ENCODE results near the gene WDR38.

Gene WDR38

DNA sequence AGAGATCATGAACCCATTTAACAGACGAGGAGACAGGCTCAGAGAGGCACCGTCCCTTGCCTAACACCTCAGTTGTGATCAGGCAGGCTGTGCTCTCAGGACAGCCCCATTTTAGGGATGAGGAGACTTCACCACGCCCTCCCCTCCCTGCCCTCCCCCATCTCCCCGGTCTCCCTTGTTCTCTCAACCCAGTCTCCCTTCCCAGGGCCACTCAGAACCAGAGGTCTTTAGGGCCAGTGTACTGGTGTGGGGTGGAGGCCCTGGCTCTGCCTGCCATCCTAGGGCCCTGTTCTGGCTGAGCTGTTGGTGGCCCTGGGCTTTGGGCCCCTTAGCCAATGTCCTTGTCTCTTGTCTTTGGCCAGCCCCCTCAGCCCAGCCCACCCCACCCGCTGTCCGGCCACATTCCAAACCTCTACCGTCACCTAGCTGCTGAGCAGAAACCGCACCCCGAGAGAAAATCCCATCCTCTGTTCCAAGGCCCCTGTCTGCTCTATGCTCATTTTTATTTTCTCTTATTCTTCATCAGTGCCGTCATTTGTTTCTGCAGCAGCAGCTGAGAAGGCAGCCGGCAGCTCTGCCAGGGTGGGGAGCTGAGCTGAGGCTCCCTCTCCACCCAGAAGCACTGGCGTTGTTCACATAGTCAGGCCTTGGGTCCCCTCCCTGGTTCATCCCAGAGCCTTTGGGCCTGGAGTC lies 42.5 kb upstream of the WDR38 start:
- no peak overlapping the region for H3K4me3 ChIP-seq (ENCODE audit: low read length)
- TF ChIP-seq, protein P1, sequence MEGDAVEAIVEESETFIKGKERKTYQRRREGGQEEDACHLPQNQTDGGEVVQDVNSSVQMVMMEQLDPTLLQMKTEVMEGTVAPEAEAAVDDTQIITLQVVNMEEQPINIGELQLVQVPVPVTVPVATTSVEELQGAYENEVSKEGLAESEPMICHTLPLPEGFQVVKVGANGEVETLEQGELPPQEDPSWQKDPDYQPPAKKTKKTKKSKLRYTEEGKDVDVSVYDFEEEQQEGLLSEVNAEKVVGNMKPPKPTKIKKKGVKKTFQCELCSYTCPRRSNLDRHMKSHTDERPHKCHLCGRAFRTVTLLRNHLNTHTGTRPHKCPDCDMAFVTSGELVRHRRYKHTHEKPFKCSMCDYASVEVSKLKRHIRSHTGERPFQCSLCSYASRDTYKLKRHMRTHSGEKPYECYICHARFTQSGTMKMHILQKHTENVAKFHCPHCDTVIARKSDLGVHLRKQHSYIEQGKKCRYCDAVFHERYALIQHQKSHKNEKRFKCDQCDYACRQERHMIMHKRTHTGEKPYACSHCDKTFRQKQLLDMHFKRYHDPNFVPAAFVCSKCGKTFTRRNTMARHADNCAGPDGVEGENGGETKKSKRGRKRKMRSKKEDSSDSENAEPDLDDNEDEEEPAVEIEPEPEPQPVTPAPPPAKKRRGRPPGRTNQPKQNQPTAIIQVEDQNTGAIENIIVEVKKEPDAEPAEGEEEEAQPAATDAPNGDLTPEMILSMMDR (IDR thresholded peaks at IDR 0.05; ENCODE audit: insufficient read depth, low read depth, low read length, missing control alignments) = no peak
- DNase-seq (ENCODE audit: low read depth) = peak; percentile 86

DNA sequence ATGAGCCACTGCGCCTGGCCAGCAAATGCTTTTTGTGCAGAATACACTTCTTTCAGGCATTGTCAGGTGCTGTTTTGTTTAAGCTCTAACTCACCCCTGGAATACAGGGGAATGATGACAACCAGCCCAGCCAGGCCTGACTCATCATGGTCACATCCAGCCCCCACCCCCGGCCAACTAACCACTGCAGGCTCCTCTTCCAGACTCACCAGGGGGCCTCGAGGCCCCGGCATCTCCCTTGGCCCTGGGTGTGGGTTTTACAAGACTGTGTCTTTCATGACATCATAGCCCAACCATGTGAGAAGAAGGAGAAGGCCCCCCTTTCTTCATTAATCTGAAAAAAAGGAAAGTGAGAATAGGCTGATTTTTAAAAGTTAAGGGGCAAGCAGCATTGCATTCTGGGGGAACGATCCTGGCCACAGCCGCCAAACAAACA lies 40.8 kb upstream of the WDR38 start:
- H3K4me3 ChIP-seq (ENCODE audit: low read length) = no peak overlapping the region
- peak; percentile 90 for DNase-seq (ENCODE audit: low read depth)
- TF ChIP-seq, protein P1 (IDR thresholded peaks at IDR 0.05; ENCODE audit: insufficient read depth, low read depth, low read length, missing control alignments) = no peak

DNA sequence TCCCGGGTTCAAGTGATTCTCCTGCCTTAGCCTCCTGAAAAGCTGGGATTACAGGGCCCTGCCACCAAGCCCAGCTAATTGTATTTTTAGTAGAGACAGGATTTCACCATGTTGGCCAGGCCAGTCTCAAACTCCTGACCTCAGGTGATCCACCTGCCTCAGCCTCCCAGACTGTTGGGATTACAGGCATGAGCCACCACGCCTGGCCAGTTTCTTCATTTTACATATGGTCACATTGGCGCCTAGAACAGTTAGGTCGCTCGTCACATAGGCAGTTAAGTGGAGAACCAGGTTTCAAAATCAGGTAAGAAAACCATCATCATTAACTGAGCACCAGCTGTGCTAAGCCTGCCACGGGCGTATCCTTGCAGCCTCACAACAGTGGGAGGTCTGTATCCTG lies 40.2 kb upstream of the WDR38 start:
- TF ChIP-seq, protein P1 (IDR thresholded peaks at IDR 0.05; ENCODE audit: insufficient read depth, low read depth, low read length, missing control alignments) = no peak
- H3K4me3 ChIP-seq (ENCODE audit: low read length) = no peak overlapping the region
- no peak for DNase-seq (ENCODE audit: low read depth)

DNA sequence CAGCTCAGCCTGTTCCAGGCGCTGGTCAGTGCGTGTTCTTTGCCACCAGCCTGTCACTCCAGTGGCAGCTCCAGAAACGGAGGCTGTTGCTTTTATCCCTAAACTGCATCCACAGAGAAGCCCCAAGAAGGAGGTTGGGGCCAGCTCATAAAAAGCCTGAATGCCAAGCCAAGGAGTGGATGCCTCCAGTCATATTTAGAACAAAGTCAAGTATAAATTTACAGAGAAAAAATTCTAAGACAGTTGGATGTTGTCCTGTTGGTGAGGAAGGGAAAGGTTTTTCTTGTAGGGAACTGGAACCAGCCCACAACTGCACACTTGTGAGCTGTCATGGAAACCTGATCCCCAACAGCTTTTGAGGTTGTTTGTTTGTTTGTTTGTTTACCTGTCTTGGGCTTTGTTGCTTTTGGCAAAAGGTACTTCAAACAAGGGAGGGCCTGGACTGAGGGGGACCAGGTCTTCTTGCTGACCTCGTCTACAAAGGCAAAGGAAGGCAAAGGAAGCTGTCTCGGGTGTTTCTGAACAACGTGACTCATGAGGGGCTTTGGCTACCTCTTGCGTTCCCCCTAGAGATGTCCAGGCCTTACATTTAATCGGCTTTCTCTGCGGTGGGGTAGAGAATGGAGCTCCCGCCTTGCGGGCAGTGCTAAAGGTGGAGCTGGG lies 39.6 kb upstream of the WDR38 start:
- H3K4me3 ChIP-seq (ENCODE audit: low read length) = no peak overlapping the region
- DNase-seq (ENCODE audit: low read depth) = no peak
- TF ChIP-seq, protein P1 (IDR thresholded peaks at IDR 0.05; ENCODE audit: insufficient read depth, low read depth, low read length, missing control alignments) = no peak

DNA sequence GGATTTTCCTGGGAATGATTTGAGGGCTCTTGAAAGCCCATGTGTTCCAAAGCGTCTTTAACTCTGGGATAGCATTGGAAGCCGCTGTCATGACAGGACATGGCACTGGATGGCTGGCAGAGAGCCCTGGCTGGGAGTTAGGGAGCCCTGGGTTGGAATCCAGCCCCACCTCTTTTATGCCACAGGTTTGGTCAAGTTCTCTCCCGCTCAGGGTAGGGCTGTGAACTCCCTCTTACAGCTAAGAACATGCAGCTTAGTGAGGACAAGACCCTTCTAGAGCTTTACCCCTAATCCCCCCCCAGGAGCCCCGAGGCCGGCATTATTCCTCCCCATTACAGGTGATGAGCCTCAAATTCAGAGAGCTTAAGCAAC lies 39.1 kb upstream of the WDR38 start:
- TF ChIP-seq, protein P1 (IDR thresholded peaks at IDR 0.05; ENCODE audit: insufficient read depth, low read depth, low read length, missing control alignments) = no peak
- peak; percentile 69 for DNase-seq (ENCODE audit: low read depth)

DNA sequence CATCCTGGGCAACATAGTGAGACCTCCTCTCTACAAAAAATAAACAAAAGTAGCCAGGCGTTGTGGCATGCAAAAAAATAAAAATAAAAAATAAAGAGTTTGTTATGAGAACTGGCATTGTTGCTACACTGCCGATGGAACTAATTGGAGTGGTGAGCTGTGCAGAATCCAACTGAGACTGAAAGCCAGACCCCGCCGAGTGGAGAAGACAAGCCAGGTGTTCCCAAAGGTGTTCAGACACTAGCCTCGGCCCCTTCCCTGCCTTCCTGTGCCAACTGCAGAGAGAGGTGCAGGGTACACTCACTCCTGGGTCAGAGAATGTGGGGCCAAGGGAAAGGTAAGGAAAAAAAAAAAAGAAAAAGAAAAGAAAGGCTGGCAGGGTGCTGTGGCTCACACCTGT lies 37.7 kb upstream of the WDR38 start:
- TF ChIP-seq, protein P1 (IDR thresholded peaks at IDR 0.05; ENCODE audit: insufficient read depth, low read depth, low read length, missing control alignments) = no peak
- H3K4me3 ChIP-seq (ENCODE audit: low read length) = no peak overlapping the region
- no peak for DNase-seq (ENCODE audit: low read depth)

More for the DNA sequence above, 39.1 kb upstream of the WDR38 start:
- H3K4me3 ChIP-seq (ENCODE audit: low read length) = no peak overlapping the region

Measured in epithelial cell of esophagus (primary cell).